Ascending aorta (tissue), 2 donors: Measurements from ENCODE around the gene SEMA4A. TPM values are rescaled to one million over a fixed set of nuclear protein-coding genes. Genes with fewer than 3 reads are reported as not detected.
"Not testable (repeated sequence)": the region's sequence is repeated elsewhere in the genome, so short reads cannot be mapped to it uniquely, and the experiment has no call there.

Source experiments
- DNase-seq, 2 donors: peaks; one replicate each; pipeline ENCODE4 v3.0.0-alpha.2; 2019; ENCODE audit warnings: low spot score in 2 of 2
- H3K27ac ChIP-seq, 2 donors: fragments of 200-600 bp; sonication (generic); one replicate each; pipeline ENCODE4 v1.5.1; 2016 to 2017; ENCODE audit warnings: mild to moderate bottlenecking in 1 of 2
- H3K27me3 ChIP-seq: fragments of 200-600 bp; sonication (generic); one replicate; pipeline ENCODE4 v1.5.1; 2017
- H3K36me3 ChIP-seq, 2 donors: fragments of 200-600 bp; sonication (generic); one replicate each; pipeline ENCODE4 v1.5.1; 2016
- H3K4me1 ChIP-seq, 2 donors: fragments of 200-600 bp; sonication (generic); one replicate each; pipeline ENCODE4 v1.5.1; 2016 to 2017; ENCODE audit warnings: mild to moderate bottlenecking in 1 of 2
- H3K4me3 ChIP-seq, 2 donors: fragments of 200-600 bp; sonication (generic); one replicate each; pipeline ENCODE4 v1.5.1; 2016 to 2017; ENCODE audit warnings: mild to moderate bottlenecking in 1 of 2
- H3K9me3 ChIP-seq, 2 donors: fragments of 200-600 bp; sonication (generic); one replicate each; pipeline ENCODE4 v1.5.1; 2016
- intact Hi-C: fragments of 100-400 bp; cut with DNase I; formaldehyde crosslinking; loops from one replicate; pipeline ENCODE4 v1.15.1; 2023
- total RNA-seq: library from RNA; depleted of rRNA; stranded (reverse); fragments of >200 nt; gene quantifications from one replicate; pipeline ENCODE4 v1.1.0, GENCODE V29; 2016
- TF ChIP-seq, protein P1 (sequence below), 3 experiments: fragments of 200-600 bp in 2 of 3; fragments of 450-650 bp in 1 of 3; sonication (generic) in 2 of 3; IDR thresholded peaks; one replicate each; pipeline ENCODE4 v1.5.1; 2016 to 2019; ENCODE audit warnings: antibody characterized with exemption in 3 of 3, mild to moderate bottlenecking in 1 of 3, moderate library complexity in 1 of 3

SEMA4A gene
- total RNA-seq, 1 donor from 2014 or later: 0.64 TPM

DNA sequence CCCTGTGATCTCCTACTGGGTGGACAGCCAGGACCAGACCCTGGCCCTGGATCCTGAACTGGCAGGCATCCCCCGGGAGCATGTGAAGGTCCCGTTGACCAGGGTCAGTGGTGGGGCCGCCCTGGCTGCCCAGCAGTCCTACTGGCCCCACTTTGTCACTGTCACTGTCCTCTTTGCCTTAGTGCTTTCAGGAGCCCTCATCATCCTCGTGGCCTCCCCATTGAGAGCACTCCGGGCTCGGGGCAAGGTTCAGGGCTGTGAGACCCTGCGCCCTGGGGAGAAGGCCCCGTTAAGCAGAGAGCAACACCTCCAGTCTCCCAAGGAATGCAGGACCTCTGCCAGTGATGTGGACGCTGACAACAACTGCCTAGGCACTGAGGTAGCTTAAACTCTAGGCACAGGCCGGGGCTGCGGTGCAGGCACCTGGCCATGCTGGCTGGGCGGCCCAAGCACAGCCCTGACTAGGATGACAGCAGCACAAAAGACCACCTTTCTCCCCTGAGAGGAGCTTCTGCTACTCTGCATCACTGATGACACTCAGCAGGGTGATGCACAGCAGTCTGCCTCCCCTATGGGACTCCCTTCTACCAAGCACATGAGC lies 23.3 kb downstream of the SEMA4A start:
- Histone ChIP-seq H3K36me3 (no peaks in the 10 kb centered on the region), H3K9me3 (no peaks in the 10 kb centered on the region), H3K27me3 (no peaks in the 10 kb centered on the region), H3K4me1 (no peaks in the 10 kb centered on the region), H3K27ac (no peak overlapping the region), H3K4me3 (no peak overlapping the region)
- intact Hi-C loops: no loop called here
- TF ChIP-seq, protein P1, sequence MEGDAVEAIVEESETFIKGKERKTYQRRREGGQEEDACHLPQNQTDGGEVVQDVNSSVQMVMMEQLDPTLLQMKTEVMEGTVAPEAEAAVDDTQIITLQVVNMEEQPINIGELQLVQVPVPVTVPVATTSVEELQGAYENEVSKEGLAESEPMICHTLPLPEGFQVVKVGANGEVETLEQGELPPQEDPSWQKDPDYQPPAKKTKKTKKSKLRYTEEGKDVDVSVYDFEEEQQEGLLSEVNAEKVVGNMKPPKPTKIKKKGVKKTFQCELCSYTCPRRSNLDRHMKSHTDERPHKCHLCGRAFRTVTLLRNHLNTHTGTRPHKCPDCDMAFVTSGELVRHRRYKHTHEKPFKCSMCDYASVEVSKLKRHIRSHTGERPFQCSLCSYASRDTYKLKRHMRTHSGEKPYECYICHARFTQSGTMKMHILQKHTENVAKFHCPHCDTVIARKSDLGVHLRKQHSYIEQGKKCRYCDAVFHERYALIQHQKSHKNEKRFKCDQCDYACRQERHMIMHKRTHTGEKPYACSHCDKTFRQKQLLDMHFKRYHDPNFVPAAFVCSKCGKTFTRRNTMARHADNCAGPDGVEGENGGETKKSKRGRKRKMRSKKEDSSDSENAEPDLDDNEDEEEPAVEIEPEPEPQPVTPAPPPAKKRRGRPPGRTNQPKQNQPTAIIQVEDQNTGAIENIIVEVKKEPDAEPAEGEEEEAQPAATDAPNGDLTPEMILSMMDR (IDR thresholded peaks at IDR 0.05): no peak
- no peak for DNase-seq

GRCh38 chr1:156177919-156178654 lies 24.7 kb downstream of the SEMA4A start:
- no peaks in the 10 kb centered on the region for H3K4me1 ChIP-seq
- no peaks in the 10 kb centered on the region for H3K9me3 ChIP-seq
- intact Hi-C loops: no loop called here
- no peaks in the 10 kb centered on the region for H3K27me3 ChIP-seq
- no peak overlapping the region for H3K4me3 ChIP-seq
- TF ChIP-seq, protein P1 (IDR thresholded peaks at IDR 0.05): no peak
- H3K27ac ChIP-seq: no peak overlapping the region
- no peak for DNase-seq
- no peaks in the 10 kb centered on the region for H3K36me3 ChIP-seq

DNA sequence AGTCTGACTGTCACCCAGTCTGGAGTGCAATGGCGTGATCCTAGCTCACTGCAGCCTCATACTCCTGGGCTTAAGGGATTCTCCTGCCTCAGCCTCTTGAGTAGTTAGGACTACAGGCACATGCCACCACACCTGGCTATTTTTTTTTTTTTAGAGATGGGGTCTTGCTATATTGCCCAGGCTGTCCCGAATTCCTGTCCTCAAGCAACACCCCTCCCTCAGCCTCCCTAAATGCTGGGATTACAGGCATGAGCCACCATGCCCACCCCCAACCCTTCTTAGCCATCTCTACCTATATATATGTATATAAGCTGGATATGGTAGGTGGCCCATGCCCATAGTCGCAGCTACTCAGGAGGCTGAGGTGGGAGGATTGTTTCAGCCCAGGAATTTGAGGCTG lies 27.1 kb downstream of the SEMA4A start:
- H3K27me3 ChIP-seq: no peaks in the 10 kb centered on the region
- TF ChIP-seq, protein P1 (IDR thresholded peaks at IDR 0.05): no peak
- H3K9me3 ChIP-seq: no peaks in the 10 kb centered on the region
- no peak overlapping the region for H3K4me3 ChIP-seq
- no peaks in the 10 kb centered on the region for H3K36me3 ChIP-seq
- no peak overlapping the region for H3K27ac ChIP-seq
- DNase-seq: no peak
- intact Hi-C loops: no loop called here
- H3K4me1 ChIP-seq: no peaks in the 10 kb centered on the region

DNA sequence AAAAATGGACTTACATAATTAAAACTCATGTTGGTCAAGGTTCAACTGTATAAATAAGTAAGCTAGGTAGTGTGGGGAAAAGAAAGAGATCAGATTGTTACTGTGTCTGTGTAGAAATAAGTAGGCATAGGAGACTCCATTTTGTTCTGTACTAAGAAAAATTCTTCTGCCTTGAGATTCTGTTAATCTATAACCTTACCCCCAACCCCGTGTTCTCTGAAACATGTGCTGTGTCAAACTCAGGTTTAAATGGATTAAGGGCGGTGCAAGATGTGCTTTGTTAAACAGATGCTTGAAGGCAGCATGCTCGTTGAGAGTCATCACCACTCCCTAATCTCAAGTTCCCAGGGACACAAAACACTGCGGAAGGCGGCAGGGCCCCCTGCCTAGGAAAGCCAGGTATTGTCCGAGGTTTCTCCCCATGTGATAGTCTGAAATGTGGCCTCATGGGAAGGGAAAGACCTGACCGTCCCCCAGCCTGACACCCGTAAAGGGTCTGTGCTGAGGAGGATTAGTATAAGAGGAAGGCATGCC lies 28.1 kb downstream of the SEMA4A start:
- H3K36me3 ChIP-seq, intact Hi-C loops, H3K27ac ChIP-seq, H3K4me3 ChIP-seq, DNase-seq, H3K9me3 ChIP-seq, H3K4me1 ChIP-seq, H3K27me3 ChIP-seq: not testable (repeated sequence)

DNA sequence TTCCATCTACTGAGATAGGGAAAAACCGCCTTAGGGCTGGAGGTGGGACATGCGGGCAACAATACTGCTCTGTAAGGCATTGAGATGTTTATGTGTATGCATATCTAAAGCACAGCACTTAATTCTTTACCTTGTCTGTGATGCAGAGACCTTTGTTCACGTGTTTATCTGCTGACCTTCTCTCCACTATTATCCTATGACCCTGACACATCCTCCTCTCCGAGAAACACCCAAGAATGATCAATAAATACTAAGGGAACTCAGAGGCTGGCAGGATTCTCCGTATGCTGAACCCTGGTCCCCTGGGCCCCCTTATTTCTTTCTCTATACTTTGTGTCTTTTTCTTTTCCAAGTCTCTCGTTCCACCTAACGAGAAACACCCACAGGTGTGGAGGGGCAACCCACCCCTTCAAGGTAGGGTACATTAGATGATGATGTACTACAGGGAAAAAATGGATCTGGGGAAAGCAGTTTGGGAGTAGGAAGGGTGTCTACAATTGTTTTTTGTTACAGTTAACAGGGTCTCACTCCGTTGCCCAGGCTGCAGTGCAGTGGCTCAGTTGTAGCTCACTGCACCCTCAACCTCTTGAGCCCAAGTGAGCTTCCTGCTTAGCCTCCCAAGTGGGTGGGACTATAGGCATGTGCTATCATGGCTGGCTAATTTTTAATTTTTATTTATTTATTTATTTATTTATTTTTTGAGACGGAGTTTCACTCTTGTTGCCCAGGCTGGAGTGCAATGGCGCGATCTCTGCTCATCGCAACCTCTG lies 28.8 kb downstream of the SEMA4A start:
- H3K4me3 ChIP-seq, H3K27me3 ChIP-seq, intact Hi-C loops, H3K4me1 ChIP-seq, DNase-seq, H3K27ac ChIP-seq, H3K36me3 ChIP-seq, H3K9me3 ChIP-seq: not testable (repeated sequence)

DNA sequence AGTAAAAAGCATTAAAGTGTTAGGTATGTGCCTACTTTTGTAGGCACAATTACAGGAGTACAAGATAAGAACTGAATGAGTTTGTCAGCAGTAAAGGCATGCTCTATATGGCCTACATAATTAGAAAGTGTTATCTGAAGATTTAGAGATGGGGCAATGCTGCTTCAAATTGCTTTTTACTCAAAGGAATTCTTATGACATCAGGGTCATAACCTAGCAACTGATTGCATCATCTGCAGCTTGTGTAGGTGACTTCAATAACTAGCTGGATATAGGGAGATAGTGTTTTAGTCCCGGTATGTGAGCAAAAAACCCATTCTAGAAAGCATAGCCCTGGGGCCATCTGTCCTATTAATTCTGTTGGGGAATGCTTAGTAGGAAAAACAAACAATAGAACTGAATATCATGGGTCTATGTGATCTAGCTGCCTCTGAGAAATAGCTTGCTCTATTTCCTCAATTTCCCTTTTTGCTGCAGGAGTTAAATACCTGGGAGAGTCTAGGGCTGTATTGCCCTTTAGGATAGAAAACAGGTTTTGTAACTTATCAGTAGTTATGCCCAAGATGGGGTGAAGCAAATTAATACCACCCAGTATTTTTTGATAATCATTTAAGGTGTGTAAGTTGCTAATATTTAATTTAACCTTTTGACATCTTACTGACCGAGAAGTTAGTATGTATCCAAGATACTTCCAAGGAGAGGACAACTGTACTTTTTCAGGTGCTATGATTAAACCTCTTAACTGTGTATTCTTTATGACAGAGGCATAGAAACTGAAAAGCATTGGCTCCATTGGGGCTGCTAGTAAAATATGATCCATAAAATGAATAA lies 33.2 kb downstream of the SEMA4A start:
- H3K27ac ChIP-seq, H3K9me3 ChIP-seq, H3K4me3 ChIP-seq, H3K36me3 ChIP-seq, DNase-seq, intact Hi-C loops, H3K27me3 ChIP-seq, H3K4me1 ChIP-seq: not testable (repeated sequence)

DNA sequence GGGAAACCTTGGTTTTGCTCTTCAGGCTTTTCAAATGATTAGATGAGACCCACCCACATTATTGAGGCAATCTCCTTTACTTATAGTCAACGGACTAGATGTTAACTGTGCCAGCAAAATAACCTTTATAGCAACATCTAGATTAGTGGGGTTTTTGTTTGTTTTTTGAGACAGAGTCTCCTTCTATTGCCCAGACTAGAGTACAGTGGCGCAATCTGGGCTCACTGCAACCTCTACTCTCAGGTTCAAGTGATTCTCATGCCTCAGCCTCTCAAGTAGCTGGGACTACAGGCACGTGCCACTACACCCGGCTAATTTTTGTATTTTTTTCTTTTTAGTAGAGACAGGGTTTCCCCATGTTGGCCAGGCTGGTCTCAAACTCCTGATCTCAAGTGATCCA lies 36.9 kb downstream of the SEMA4A start:
- H3K36me3 ChIP-seq, H3K4me3 ChIP-seq, H3K27ac ChIP-seq, H3K27me3 ChIP-seq, H3K4me1 ChIP-seq, DNase-seq, H3K9me3 ChIP-seq: not testable (repeated sequence)
- intact Hi-C loops: loop anchor here (5.0 kb wide), 1 partner anchor 43 kb away; no protein-coding TSS in a partner anchor
